ENCODE results near the gene COL4A1.
"Not testable (repeated sequence)": the region's sequence is repeated elsewhere in the genome, so short reads cannot be mapped to it uniquely, and the experiment has no call there.

Gene COL4A1

DNA sequence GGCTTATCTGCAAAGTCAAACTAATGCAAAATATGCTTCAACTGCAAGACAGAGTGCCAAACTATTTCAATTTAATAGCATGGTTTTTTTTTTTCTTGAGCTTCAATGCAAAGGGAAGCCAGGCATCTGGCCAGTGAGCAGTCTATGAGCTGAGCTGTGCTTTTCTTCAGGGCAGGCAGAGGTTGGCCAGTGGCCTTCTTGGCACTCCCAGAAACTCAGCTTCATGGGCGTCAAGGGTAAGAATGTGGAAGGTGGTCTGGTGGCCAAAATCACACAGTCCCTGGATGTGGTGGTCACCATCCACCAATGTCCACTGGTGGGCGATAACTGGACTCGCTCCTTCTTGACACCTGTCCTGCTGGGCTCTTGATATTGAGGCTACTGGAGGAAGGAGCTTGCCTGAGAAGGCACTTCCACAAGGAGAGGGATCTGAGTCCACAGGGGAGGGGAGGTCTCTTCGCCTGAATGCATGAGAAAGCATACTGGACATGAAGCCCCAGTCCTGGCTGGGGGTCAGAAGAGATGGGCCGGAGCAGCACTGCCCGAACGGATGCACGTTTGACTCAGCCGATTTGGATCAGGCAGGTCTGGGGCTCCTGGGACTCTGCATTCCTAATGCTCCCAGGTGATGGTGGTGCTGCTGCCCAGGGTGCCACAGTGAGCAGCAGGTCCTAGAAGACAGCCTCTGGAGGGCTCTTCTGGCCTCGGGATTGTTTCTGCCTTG, 17.2 kb upstream of the COL4A1 start:
- TF ChIP-seq, protein P1, sequence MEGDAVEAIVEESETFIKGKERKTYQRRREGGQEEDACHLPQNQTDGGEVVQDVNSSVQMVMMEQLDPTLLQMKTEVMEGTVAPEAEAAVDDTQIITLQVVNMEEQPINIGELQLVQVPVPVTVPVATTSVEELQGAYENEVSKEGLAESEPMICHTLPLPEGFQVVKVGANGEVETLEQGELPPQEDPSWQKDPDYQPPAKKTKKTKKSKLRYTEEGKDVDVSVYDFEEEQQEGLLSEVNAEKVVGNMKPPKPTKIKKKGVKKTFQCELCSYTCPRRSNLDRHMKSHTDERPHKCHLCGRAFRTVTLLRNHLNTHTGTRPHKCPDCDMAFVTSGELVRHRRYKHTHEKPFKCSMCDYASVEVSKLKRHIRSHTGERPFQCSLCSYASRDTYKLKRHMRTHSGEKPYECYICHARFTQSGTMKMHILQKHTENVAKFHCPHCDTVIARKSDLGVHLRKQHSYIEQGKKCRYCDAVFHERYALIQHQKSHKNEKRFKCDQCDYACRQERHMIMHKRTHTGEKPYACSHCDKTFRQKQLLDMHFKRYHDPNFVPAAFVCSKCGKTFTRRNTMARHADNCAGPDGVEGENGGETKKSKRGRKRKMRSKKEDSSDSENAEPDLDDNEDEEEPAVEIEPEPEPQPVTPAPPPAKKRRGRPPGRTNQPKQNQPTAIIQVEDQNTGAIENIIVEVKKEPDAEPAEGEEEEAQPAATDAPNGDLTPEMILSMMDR (IDR thresholded peaks at IDR 0.05; ENCODE audit: insufficient read depth, low read depth, low read length, missing control alignments) = no peak
- H3K4me3 ChIP-seq (ENCODE audit: low read length) = no peak overlapping the region
- no peak for DNase-seq (ENCODE audit: low read depth)

DNA sequence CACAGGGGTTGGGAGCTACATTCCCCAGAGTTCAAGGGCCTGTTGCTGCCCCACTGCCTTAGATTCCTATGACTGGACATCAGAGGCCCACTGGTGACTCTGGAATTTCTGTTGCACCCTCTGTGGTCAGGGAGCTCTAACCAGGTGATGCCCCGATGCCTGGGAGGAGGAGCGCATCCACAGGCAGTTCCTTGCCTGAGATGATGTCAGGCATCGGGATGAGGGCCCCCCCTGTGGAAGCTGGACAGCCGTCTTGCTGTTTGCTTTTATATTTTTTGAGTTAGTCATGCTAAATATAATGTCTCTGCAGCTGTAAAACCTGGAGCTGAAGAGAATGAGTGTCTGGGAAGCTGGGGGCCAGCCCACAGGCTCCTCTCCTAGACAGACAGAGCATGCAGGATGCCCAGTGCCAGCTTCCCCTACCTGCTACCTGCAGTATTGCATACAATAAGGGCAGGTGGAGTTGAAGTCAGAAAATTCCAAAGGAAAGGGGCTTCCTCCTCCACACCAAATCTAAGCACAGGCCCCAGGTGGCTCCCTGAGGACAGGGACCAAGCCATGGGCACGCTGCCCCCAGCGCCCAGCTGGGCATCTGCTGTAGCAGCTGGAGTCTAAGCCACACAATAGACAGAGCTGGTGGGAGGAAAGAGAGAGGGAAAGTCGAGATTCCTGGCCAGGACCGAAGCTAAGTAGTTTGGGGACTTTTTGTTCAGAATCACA, 16.4 kb upstream of the COL4A1 start:
- peak; percentile 58 for DNase-seq (ENCODE audit: low read depth)
- H3K4me3 ChIP-seq (ENCODE audit: low read length) = no peak overlapping the region
- TF ChIP-seq, protein P1 (IDR thresholded peaks at IDR 0.05; ENCODE audit: insufficient read depth, low read depth, low read length, missing control alignments) = peak; percentile 26

DNA sequence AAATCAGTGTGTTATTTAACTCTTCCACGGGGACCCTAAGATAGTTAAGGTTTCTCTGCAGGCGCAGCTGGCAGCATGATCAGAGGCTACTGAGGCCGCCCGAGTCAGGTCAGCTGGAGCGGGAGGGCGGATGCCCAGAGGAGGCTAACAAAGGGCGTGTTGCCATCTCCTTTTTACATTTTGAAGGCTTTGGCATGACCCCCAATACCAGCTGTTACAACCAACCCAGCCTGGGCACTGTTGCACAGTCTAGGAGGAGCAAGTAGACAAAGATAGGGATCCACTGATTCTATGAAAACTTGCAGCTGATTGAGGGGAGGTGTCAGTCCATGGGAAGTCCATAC, 15.8 kb upstream of the COL4A1 start:
- H3K4me3 ChIP-seq (ENCODE audit: low read length) = no peak overlapping the region
- no peak for DNase-seq (ENCODE audit: low read depth)
- TF ChIP-seq, protein P1 (IDR thresholded peaks at IDR 0.05; ENCODE audit: insufficient read depth, low read depth, low read length, missing control alignments) = no peak

DNA sequence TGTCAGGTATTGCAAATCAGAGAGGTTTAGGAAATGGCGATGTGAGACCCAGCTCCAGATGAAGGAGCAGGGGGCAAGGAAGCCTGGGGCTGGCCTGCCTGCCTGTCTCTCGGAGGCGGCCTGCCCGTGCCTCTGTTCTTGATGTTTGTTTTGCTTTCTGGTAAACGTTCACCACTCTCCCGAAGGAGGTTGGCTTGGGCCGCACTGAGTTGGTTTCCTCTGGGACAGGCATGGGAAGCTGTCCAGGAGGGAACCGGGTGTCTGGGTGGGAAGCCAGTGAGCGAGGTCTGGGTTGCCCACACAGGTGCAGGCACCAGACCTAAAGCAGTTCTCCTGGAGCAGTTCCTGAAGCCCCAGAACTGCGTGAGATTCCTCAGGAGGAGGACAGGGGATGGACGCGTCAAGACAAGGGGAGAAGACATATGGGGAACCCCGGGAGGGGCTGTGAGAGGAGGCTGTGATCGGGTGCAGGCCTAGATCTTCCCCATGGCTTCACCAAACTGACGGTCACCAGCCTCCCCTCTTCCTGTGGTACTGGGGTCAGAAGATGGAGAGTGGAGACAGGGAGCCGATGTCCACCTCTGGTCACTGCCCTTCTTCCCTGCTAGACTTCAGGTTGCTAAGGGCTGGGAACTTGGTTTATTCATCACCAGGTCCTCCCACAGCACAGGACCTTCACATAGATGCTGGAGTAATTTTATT, 15.3 kb upstream of the COL4A1 start:
- no peak for DNase-seq (ENCODE audit: low read depth)
- no peak overlapping the region for H3K4me3 ChIP-seq (ENCODE audit: low read length)
- TF ChIP-seq, protein P1 (IDR thresholded peaks at IDR 0.05; ENCODE audit: insufficient read depth, low read depth, low read length, missing control alignments) = no peak

DNA sequence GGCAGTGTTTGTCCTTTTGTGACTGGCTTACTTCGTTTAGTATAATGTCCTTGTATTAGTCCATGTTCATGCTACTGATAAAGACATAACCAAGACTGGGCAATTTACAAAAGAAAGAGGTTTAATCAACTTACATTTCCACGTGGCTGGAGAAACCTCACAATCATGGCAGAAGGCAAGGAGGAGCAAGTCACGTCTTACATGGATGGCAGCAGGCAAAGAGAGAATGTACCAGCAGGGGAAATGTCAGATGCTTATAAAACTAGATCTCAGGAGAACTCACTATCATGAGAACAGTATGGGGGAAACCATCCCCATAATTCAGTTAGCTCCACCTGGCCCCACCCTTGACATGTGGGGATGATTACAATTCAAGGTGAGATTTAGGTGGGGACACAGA, 14.6 kb upstream of the COL4A1 start:
- H3K4me3 ChIP-seq (ENCODE audit: low read length); DNase-seq (ENCODE audit: low read depth): not testable (repeated sequence)

DNA sequence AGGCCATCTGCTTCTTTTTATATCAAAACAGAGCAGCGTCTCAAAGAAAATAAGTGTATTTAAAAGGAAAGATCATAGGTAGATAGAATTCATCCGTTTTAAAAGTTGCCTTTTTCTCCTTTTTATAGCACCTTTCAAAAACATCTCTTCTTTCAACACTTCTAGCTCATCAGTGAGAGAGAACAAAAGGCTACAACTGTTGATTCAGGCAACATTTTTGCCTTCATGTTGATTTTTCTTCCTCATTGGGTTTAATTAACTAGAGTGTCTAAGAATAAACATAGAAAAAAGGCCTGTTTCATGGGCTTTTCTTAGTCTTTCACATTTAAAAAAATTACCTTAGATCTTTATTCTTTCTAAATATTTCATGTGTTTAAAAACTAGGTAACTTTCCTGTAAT, 13.7 kb upstream of the COL4A1 start:
- no peak overlapping the region for H3K4me3 ChIP-seq (ENCODE audit: low read length)
- DNase-seq (ENCODE audit: low read depth) = no peak
- TF ChIP-seq, protein P1 (IDR thresholded peaks at IDR 0.05; ENCODE audit: insufficient read depth, low read depth, low read length, missing control alignments) = no peak

DNA sequence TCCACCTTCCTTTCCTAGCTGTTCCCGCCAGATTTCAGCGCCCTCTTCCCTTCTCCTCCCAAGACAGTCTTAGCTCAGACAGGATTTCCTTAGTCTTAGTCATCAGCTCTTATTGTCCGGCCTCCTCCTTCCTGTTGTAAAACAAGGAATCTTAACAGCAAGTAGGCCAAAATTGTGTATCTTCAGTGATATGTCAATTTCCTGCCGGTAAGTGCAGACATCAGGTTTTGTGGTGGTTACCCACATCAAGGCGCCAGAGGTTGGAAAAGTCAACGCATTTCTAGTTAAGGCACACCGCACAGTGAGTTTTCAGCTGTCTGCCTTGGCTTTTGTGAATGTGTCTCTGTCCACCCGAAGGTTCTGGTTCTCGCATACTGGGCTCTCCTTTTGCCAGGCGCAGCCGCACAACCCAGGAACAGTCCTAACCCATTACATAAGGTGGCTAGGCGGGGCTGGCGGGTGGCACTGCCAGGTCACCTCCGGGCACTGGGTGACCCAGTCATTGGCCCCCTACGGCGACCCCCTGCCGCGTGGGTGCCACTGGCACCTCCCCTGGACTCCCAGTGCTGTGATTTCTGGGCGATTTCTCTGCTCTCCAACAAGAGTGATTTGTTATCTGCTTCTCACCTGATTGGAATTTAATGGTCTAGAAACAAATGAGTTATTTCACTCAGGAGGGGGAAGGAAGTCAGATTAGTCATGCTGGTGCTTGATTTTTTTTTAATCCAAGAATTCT, 13.0 kb upstream of the COL4A1 start:
- TF ChIP-seq, protein P1 (IDR thresholded peaks at IDR 0.05; ENCODE audit: insufficient read depth, low read depth, low read length, missing control alignments) = no peak
- peak; percentile 83 for DNase-seq (ENCODE audit: low read depth)
- H3K4me3 ChIP-seq (ENCODE audit: low read length) = no peak overlapping the region

Data from epithelial cell of esophagus (primary cell).